ENCODE measurements around the gene NAALAD2.
"Not testable (repeated sequence)": the region's sequence is repeated elsewhere in the genome, so short reads cannot be mapped to it uniquely, and the experiment has no call there.

Gene NAALAD2

DNA sequence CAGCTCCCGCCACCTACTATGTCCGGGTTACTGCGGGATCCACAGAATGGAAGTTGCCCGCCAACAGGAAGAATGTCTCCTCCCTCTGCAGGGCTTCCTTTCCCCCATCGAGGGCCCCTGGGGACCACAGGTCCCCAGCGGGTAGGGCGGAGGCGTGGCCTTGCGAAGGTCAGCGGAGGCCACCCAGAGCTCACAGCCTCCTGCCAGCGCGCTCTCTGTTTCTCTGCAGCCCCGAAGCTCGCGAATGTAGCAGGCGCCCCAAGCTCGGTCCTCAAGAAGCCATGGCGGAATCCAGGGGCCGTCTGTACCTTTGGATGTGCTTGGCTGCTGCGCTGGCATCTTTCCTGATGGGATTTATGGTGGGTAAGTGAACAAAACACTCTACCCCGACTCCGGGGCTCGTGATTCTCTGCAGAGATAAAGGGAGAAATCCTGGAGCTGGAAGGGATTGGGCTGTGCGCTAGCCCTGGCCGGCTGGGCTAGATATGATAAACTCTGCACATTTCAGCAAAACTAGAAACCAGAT, at the start of gene NAALAD2:
TSS of gene NAALAD2 (plus strand) at position 186 of the 526 bp plus-strand sequence. CDS start at position 282, 96 bp downstream.
- DNase-seq (ENCODE audit: low read depth) = no peak

GRCh38 chr11:90085650-90086049, 48.8 kb upstream of the NAALAD2 start, which contains the start of gene UBTFL1:
TSS of gene UBTFL1 (plus strand) at chr11:90085950. CDS start at chr11:90085950, 0 bp downstream.
- not testable (repeated sequence) for DNase-seq (ENCODE audit: low read depth)

- DNase-seq (ENCODE audit: low read depth) = not testable (repeated sequence)
Observed at GRCh38 chr11:90088731-90089130, 45.7 kb upstream of the NAALAD2 start.

- DNase-seq (ENCODE audit: low read depth) = not testable (repeated sequence)
Observed at GRCh38 chr11:90095230-90095924, 39.1 kb upstream of the NAALAD2 start.

DNA sequence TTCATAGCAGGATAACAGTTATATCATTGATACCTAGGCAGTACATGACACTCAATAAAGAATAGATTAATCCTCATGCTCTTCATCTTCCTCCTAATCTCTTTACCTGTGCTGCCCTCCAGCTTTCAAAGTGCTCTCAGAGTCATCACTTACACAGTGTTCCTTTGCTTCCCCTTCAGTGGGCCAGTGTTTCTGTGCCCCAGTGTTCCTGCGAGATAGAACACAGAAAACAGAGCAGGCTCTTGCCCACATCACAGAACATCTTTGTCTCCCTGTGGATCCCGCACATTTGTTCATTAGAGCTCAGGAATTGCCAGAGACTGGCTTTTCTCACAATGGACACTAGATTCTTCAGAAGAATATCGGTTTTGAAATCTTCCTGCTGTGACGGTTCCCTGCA, 36.2 kb upstream of the NAALAD2 start:
- DNase-seq (ENCODE audit: low read depth) = not testable (repeated sequence)

DNA sequence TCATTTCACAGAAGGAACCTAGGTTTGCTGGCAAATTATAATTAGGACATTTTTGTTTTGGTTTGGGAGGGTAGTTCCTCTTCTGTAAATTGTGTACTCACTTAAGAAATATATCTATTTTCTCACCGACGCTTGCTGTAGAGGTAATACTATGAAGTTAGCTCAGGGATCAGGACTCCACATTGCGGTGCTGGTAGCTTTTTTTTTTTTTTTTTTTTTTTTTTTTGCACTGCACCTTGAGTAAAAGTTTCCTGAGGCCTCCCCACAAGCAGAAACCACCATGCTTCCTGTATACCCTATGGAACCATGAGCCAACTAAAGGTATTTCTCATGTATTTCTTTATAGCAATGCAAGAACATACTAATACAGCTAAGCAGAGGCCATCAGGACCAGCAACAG, 34.0 kb upstream of the NAALAD2 start:
- DNase-seq (ENCODE audit: low read depth) = no peak

DNA sequence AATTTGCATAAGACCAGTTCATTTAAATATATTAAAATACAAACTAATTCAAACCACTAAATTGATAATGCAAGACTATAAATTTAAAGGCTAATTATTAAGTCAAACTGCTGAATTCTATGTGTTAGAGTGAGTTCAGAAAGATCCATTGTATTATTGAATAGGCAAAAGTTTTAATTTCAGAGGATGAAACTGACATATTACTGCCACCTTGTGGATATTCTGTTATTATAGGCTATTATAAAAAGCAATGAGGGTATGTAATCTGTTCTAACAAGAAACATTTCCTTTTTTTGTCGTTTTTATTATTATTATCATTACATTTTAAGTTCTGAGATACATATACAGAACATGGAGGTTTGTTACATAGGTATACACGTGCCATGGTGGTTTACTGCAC, 20.9 kb upstream of the NAALAD2 start:
- no peak for DNase-seq (ENCODE audit: low read depth)

- no peak for DNase-seq (ENCODE audit: low read depth)
Observed at GRCh38 chr11:90120191-90120590, 14.3 kb upstream of the NAALAD2 start.

- DNase-seq (ENCODE audit: low read depth) = no peak
Observed at GRCh38 chr11:90124371-90124770, 10.1 kb upstream of the NAALAD2 start.

GRCh38 chr11:90124946-90125345, 9.5 kb upstream of the NAALAD2 start:
- no peak for DNase-seq (ENCODE audit: low read depth)

GRCh38 chr11:90133560-90134477, 644 bp upstream of the NAALAD2 start:
- no peak for DNase-seq (ENCODE audit: low read depth)

GRCh38 chr11:90135016-90135415, 553 bp downstream of the NAALAD2 start:
- DNase-seq (ENCODE audit: low read depth) = no peak

DNA sequence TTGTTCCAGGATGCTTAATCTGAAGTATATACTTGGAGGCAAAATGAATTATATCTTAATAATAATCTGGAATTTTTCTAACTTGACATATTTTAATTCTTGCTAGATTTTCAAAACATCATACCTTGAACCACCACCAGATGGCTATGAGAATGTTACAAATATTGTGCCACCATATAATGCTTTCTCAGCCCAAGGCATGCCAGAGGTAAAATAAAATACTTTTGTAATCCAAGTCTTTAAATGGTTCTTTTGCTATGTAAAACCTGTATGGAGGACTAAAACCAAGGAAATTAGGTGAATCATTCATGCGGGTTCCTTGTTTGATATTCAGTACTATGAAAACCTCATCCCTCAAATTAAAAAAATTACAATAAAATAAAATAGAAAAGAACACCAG, 14.4 kb downstream of the NAALAD2 start:
- DNase-seq (ENCODE audit: low read depth) = no peak

DNA sequence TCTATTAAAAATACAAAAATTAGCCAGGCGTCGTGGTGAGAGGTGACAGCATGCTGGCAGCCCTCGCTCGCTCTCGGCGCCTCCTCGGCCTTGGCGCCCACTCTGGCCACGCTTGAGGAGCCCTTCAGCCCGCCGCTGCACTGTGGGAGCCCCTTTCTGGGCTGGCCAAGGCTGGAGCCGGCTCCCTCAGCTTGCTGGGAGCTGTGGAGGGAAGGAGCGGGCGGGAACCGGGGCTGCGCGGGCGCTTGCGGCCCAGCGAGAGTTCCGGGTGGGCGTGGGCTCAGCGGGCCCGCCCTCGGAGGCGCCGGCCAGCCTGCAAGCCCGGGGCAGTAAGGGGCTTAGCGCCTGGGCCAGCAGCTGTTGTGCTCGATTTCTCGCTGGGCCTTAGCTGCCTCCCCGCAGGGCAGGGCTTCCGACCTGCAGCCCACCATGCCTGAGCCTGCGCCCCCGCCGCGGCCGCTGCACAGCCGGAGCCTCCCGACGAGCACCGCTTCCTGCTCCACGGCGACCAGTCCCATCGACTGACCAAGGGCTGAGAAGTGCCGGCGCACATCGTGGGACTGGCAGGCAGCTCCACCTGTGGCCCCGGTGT, 32.6 kb downstream of the NAALAD2 start:
- DNase-seq (ENCODE audit: low read depth) = not testable (repeated sequence)

- DNase-seq (ENCODE audit: low read depth) = not testable (repeated sequence)
Observed at GRCh38 chr11:90167704-90168103, 33.2 kb downstream of the NAALAD2 start.

GRCh38 chr11:90168571-90168970, 34.1 kb downstream of the NAALAD2 start:
- no peak for DNase-seq (ENCODE audit: low read depth)

GRCh38 chr11:90171359-90171758, 36.9 kb downstream of the NAALAD2 start:
- DNase-seq (ENCODE audit: low read depth) = no peak

GRCh38 chr11:90176069-90176468, 41.6 kb downstream of the NAALAD2 start:
- no peak for DNase-seq (ENCODE audit: low read depth)

- DNase-seq (ENCODE audit: low read depth) = no peak
Observed at GRCh38 chr11:90178751-90179150, 44.3 kb downstream of the NAALAD2 start.

- DNase-seq (ENCODE audit: low read depth) = no peak
Observed at GRCh38 chr11:90179923-90180322, 45.5 kb downstream of the NAALAD2 start.

DNA sequence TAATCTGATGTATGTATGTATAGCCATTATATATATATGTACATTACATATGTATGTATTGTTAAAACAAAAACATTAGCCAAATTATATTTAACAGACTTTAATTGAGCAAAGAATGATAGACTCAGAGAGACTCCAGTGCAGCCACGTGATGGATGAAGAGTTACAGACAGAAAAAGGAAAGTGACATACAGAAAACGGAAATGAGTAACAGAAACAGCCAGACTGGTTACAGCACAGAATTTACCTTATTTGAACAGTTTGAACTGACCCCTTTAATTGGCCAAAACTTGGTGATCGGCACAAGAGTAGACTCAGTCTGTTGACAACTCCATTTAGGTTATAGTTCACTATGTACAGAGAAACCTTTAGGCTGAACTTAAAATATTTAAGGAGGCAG, 53.4 kb downstream of the NAALAD2 start:
- DNase-seq (ENCODE audit: low read depth) = no peak

- no peak for DNase-seq (ENCODE audit: low read depth)
Observed at GRCh38 chr11:90189011-90189410, 54.5 kb downstream of the NAALAD2 start.

Data from stimulated activated CD8-positive, alpha-beta memory T cell treated with anti-CD3 and anti-CD28 coated beads, Interleukin-7, amount 100 ng/mL, for 24 hours (primary cell).